Stimulated activated CD4-positive, alpha-beta T cell treated with anti-CD3 and anti-CD28 coated beads, Interleukin-12 subunit alpha, Interleukin-12 subunit beta, amount 100 ng/mL, for 24 hours (primary cell): ENCODE measurements around the gene RBP2.

Experiments
- DNase-seq, 2 experiments: peaks; one replicate each; pipeline ENCODE4 v3.0.0-alpha.2; 2020; ENCODE audit warnings: low read depth in 2 of 2

The RBP2 gene

GRCh38 chr3:139476348-139476747 lies at the start of gene RBP2:
TSS of gene RBP2 (minus strand) at chr3:139476516. CDS start at chr3:139476459, 57 bp downstream.
- DNase-seq, result no peak

DNA sequence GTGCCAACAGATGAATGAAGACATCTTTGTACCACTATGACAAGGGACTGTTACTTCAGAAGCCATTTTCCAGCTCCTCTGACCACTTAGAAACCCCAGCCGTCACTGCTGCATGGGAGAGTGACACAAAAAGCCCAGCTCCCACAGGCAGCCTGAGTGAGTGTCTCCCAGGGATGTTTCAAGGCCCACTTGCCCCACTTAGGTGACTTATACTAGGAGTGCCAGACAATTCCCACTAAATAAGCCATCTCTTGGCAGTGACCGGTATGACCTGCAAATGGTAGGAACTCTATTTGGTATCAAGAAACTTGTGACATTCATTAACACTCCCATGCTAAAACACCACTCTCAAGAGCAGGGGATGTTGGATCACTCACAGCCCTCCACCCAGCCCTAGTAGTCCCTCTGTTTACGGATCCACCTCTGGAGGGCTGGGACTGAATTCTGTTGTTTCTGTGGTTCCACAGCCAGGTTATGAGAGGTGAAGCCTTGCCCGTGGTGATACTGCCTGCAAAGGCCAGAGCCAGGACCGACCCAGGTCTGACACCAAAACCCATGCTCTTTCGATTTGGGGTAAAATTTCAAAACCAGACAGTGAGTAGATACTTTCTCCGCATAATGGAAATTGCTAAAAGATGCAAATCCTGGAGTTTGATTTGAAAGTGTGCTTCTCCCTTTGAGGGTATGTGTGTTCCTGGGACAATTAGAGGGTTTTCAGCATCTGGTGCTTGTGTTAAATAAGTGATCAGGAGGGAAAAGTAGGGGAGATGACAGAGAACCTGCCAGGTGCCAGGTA lies 48.7 kb upstream of the RBP2 start:
- no peak for DNase-seq

DNA sequence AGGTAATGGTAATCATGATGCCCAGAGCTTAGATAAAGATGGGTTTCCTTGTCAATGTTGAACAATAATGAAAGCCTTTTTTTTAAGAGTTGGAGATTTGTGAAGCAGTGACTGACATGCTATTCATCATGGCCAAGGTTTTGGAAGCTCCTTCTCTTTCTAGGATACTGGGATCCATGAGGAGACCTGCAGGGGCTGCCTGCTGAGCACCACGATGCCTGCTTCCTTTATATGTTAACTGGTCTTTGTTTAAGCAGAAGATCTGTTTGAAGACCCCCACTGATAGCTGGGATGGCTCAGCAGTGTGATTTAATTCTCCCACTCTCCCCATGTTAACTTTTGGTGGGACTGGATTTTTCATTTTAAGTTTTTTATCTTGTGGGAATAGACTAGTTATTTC lies 47.4 kb upstream of the RBP2 start:
- DNase-seq, result no peak

DNA sequence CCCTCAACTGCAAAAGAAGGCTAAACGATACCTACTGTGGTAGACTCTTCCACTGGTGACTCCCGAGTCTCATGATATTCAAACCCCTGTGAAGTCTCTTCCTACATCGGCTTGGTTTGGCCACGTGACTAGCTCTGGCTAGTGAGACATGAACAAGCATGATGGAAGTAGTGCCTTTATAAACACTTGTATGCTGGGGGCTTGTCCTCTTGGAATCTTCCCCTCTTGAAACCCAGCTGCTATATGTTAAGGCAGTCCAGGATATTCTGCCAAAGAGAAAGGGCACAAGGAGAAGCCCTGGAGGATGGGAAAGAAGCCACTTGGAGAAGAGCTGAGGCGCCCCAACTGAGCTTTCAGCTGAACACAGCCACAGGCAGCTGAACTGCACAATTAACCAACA lies 46.9 kb upstream of the RBP2 start:
- no peak for DNase-seq

GRCh38 chr3:139522421-139522820 lies 46.1 kb upstream of the RBP2 start:
- no peak for DNase-seq

GRCh38 chr3:139521816-139522215 lies 45.5 kb upstream of the RBP2 start:
- no peak for DNase-seq

GRCh38 chr3:139521144-139521543 lies 44.8 kb upstream of the RBP2 start:
- no peak for DNase-seq

DNA sequence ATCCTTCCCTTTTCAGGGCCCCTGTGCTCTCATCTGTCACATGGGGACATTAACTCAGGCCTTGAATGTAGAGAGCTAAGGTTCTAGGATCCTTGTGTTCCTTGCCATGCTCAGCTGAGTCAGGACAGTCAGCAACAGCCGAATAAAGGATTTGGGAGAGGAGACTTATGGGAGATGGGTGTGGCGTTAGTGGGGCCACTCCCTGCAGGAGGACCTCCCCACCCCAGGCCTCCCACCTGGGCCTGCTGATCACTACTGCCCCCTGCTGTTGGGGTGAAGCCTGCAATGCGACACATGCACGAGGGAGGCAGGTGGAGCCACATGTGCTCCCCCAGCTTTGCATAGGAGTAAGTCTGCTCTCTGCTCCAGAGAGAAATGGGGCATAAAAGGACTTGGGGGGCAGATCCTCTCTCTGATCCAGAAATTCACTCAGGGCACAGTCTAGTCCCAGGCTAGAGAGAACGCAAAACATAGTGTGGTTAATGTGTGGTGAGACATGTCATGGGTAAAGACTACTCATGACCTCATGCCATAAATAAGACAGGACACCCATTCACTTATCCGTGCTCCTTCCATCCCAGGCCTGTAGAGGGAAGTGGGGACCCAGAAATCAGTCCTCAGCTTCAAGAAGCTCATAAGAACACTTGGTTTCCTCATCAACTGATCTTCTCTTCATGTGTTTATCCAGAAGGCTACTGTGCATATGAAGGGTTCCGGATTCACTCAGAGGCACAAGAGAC lies 43.9 kb upstream of the RBP2 start:
- peak in 1 of 2 experiments; percentile 18 for DNase-seq

- no peak for DNase-seq
These were observed 42.9 kb upstream of the RBP2 start for GRCh38 chr3:139518926-139519842.

DNA sequence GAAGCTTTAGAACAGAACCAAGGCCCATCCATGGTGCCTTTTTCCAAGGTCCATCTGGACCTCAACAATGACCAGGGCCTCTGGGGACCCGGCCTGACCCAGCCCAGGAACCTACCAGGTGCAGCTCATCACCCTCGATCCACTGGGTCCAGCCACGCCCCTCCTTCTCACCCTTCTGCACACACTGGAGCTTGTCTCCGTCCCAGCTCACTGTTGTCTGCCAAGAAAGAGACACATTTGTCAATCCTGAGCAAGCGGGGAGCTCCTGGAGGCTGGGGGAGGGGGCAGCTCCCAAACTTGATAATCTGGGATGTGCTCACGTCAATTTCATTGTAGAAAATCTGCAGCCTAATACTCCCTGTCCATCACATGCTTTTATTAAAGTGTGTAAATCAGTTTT lies 42.0 kb upstream of the RBP2 start:
- no peak for DNase-seq

DNA sequence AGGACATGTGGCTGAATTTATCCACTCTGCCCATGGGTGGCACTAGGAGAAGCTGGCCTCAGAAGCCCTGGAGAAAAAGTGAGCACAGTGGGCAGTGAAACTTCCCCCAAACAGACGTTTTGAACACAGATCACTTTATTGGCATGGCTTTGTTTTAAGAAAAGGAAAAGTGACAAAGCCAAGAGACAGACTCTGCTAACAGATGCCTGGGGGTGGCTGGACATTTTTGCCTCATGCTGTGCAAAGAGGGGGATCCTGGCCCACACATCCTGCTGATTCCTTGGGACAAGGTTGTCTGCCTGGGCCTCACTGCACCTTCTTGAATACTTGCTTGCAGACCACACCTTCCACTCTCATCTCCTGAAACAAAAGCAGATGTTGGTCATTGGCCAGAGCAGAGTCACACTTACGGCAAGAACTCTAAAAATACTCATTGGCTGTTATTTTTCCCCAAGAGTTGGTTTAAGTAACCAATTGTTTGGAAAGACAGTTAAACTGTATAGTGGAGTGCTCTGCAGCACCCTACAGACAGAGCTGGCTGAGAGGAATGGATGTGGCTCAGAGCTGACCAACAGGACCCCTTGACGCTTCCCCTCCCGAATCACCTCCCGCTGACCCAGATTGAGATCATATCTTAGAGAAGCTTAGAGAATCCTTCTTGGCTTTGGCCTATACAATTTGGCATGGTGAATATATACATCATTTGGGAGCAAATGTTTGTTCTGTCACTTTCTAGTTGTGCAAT lies 41.2 kb upstream of the RBP2 start:
- no peak for DNase-seq

DNA sequence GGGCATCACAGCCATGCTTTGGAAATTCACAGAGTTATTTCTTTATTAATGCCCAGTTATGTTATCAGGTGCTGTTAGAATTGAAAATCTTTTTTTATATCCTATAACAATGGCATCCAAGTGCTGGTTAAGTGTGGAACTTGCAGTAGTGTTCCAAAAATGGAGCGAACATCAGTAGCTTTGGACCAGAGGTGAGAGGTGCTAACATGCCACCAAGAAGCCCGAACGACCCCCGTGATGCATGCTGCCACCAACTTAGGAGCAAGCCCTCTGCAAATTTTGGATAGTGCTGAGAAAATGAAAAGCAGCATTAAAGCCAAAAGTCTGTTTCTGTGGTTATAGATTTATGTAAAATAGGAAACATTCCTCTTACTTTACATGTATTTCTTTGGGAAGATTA lies 38.4 kb upstream of the RBP2 start:
- no peak for DNase-seq

DNA sequence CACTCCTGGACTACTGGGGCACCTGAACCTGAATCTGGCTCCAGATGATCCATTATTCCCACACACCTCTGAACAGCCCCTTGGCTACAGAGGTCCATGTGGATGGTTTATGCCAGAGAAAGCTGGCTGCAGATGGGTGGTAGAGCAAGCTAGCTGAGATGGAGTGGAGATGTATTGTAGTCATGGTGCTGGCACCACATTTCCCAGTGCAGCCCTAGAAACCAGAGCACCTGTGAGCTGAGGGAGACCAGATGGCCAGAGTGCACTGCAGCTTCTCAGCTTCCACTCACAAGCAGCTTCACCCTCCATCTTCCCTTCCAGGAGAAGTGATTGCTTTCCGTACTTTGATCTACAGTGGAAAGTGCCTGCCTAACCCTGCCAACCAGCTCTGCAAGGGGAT lies 33.3 kb upstream of the RBP2 start:
- DNase-seq, result no peak

- DNase-seq, result no peak
These were observed 30.4 kb upstream of the RBP2 start for GRCh38 chr3:139506766-139507165.

DNA sequence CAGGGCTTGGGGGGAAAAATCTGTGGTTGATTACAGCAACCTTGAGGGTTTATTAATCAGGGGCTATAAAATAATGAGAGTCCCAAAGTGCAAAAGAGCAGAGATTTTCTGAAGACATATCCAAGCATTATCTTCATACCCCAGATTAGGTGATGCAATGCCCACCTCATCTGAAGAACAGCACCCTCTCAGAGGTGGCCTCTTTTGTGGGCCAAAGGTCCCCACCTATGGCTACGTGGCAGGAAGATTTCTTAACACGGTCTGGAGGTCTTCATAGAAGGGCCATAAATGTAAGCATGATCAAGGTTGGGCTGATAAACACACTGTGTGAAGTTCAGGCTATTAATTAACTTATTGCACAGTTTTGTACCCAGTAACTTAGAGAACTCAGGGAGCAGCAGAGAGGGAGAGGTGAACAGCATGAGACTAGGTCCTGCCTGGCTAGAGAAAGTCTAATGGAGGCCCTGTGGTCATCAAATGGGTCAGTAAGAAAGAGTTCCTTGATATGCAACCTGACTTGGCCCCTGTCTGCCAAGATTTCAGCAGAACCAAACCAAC lies 29.6 kb upstream of the RBP2 start:
- DNase-seq, result no peak

- no peak for DNase-seq
These were observed 23.2 kb upstream of the RBP2 start for GRCh38 chr3:139499536-139499935.

DNA sequence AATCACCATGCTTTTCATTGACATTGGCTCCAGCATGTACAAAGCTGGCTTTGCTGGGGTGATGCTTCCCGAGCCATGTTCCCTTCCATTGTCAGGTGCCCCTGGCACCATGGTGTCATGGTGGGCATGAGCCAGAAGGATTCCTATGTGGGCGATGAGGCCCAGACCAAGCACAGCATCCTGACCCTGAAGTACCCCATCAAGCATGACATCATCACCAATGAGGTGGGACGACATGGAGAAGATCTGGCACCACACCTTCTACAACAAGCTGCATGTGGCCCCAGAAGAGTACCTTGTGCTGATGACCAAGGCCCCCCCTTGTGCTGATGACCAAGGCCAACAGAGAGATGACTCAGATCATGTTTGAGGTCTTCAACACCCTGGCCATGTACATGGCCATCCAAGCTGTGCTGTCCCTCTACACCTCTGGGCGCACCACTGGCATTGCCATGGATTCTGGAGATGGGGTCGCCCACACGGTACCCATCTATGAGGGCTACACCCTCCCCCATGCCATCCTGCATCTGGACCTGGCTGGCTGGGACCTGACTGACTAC lies 17.6 kb upstream of the RBP2 start:
- no peak for DNase-seq

DNA sequence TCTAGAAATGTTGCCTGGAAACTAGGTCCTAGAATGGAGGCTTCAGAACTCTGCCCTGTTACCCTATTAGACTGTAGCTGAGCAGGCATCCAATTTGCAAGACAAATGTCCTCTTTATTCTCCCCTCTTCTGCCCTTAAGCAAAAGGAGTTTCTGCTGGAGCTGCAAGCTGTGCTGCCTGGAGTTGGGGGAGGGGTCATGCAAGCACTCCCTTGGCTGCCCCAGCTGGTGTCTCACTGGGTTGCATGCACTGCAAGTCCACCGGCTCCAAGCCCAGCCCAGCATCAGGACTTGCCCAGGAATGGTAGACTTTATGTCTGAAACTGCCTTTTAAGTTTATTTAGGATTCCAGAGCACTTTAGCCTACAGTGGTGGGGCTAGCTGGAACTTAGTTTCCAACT lies 15.7 kb upstream of the RBP2 start:
- DNase-seq, result no peak

DNA sequence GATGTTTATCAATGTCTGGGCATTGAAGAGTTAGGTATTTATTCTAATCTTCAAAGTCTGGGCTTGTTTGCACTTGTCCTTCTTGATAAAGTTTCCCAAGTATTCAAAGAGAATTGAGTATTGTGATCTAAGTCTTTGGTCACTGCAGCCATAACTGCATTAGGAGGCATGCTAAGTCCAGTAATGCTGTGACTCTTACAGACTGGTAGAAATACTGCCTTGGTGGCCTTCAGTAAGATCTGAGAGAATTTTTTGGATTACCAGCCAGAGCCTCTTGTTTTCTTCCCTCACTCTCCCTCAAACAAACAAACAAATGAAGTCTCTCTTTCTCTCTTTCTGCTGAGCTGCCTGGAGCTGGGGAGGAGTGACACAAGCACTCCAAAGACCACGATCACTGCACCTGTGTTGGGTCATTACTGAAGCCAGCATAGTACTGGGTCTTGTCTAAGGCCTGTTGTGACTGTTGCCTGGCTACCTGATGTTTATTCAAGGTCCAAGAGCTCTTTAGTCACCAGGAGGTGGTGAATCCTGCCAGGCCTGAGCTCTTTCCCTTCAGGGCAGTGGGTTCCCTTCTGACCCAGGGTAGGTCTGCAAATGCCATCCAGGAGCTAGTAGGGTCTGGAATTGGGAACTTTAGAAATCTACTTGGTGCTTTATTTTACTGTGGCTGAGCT lies 14.8 kb upstream of the RBP2 start:
- DNase-seq, result no peak

DNA sequence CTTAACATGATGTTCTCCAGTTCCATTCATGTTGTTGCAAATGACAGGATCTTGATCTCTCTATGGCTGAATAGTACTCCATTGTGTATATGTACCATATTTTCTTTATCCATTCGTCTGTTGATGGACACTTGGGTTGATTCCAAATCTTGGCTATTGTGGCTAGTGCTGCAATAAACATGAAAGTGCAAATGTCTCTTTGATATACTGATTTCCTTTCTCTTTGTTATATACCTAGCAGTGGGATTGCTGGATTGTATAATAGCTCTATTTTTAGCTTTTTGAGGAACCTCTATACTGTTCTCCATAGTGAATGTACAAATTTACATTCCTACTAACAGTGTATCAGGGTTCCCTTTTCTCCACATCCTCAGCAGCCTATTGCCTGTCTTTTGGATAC lies 5.9 kb upstream of the RBP2 start:
- no peak for DNase-seq
